Ovary (tissue), 3 donors: ENCODE results near the gene PLEKHG7.

Experiments
- POLR2A ChIP-seq: fragments of 450-650 bp; IDR thresholded peaks from one replicate; pipeline ENCODE4 v1.6.1; 2017; ENCODE audit warnings: antibody characterized with exemption, mild to moderate bottlenecking, moderate library complexity
- TF ChIP-seq, protein P1 (sequence below), 3 donors: fragments of 450-650 bp in 2 of 3; fragments of 200-600 bp in 1 of 3; IDR thresholded peaks; one replicate each; pipeline versions ENCODE4 v1.5.1 to v1.8.0; 2016 to 2022; ENCODE audit warnings: antibody characterized with exemption in 3 of 3, mild to moderate bottlenecking in 1 of 3
- donor health status: DM: no; HTN: no; CAD: no.

DNA sequence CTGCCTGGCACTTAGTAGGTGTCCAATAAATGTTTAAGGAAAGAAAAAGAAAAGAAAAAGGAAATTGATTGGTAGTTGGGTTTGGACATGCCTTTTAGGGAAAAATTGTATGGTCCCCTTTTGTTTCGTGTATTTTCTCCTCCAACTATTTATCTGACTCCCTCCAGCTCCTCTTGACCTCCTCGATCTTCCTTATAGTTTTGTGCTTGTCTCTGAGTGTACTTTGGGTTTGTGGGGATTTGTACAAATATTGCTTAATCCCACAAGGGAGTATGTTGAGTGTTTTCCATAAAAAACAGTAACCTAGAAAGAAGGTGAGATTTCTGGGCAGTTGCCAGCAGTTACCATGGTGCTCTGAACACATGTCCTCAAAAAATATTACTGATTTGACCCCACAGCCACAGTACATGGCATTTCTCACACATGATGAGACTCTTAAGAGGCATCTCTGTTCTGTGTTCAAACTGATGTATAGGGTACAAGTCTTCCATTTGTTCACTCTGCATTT is 15.7 kb downstream of the PLEKHG7 start:
- TF ChIP-seq, protein P1, sequence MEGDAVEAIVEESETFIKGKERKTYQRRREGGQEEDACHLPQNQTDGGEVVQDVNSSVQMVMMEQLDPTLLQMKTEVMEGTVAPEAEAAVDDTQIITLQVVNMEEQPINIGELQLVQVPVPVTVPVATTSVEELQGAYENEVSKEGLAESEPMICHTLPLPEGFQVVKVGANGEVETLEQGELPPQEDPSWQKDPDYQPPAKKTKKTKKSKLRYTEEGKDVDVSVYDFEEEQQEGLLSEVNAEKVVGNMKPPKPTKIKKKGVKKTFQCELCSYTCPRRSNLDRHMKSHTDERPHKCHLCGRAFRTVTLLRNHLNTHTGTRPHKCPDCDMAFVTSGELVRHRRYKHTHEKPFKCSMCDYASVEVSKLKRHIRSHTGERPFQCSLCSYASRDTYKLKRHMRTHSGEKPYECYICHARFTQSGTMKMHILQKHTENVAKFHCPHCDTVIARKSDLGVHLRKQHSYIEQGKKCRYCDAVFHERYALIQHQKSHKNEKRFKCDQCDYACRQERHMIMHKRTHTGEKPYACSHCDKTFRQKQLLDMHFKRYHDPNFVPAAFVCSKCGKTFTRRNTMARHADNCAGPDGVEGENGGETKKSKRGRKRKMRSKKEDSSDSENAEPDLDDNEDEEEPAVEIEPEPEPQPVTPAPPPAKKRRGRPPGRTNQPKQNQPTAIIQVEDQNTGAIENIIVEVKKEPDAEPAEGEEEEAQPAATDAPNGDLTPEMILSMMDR (IDR thresholded peaks at IDR 0.05) = no peak
- TF ChIP-seq POLR2A = no peak
